Measurements from ENCODE around the gene GPR61.

The GPR61 gene, protein sequence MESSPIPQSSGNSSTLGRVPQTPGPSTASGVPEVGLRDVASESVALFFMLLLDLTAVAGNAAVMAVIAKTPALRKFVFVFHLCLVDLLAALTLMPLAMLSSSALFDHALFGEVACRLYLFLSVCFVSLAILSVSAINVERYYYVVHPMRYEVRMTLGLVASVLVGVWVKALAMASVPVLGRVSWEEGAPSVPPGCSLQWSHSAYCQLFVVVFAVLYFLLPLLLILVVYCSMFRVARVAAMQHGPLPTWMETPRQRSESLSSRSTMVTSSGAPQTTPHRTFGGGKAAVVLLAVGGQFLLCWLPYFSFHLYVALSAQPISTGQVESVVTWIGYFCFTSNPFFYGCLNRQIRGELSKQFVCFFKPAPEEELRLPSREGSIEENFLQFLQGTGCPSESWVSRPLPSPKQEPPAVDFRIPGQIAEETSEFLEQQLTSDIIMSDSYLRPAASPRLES

DNA sequence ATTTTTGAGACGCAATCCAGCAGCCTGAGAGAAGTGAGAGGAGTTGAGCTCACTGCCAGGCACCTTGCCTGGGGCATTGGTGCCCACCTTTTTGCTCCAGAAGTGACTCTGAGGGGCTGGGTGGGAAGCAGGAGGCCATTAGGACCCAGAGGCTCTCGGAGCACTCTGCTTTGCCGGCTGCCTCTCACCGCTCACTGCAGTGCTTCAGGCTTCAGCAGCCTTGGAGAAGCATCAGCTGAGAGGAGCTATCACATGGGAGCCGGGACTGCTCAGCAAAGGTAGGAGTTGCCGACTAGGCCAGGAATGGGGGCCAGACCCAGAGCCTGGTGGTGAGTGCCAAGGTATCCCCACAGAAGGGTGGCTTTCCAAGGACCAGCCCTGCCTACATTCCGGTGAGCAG is at the start of gene GPR61:
Gene GPR61 (plus strand): TSS at position 197 of the 400 bp plus-strand sequence. CDS start 3,151 bp downstream, outside the sequence.
- DNase-seq: no peak

DNA sequence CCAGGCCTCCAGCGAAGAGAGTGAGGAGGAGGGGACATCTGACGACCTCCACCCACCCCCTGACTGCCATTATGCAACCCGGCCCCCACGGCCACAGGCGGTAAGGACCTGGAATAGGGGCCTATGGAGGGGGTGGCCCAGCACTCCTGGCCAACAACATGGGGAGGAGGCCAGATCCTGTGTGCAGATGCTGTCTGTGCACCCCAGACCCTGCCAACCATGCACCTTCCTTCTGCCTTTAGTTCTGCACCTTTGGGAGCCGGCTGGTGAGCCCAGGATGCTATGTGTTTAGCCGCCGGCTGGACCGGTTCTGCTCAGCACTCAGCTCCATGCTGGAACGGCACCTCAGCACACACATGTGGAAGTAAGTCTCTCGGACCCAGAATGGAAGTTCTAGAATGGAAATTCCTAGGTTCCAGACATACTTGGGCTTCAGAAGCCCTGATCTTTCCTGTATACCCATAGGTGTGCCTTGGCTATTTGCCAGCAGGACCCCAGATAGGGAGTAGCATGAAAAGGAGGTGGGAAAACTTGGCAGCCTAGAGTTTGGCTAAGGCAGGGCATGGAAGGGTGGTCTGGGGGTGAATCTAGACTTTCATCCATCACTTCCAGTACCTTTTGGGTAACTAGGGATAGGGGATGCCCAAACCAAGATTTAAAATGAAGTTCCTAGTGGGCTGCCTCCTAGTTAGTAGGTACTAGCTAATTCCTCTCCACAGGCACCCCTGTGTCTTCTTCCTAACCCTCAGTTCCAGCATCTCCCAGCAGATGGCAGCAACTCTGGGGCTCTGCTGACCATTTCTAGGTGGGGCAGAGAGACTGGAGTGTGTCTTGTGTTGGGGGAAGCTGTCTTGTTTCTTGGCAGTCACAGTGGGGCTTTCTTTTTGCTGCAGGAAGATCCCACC is 49.4 kb upstream of the GPR61 start:
- no peak for DNase-seq

DNA sequence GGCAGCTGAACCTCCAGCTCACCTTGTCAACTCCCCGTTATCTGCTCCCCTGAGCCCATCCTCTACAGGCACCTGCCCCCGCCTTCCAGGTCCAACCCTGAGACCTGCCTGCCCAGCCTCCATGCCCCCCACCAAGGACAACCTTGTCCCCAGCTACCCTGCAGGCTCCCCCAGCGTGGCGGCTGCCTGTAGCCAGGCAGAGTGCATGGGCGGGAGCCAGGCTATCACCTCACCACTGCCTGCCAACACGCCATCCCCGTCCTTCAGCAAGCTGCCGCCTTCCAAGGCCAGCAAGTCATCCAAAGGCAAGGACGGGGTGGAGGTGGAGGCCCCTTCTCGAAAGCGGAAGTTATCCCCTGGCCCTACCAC is 48.8 kb upstream of the GPR61 start:
- DNase-seq: no peak

DNA sequence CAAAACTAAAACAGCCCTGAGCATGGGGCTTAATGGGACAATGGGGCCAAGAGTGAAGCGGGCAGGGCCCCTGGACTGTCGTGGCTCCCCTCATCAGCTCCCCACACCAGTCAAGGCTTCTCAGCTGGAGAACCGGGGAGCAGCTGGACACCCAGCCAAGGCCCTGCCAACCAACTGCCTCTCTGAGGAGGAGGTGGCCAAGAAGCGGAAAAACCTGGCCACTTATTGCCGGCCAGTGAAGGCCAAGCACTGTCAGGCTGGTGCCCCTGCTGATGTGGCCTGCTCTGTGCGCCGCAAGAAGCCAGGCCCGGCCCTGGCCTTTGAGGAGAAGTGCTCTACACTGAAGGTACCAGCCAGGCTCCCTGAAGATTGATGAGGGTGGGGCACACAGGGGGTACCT is 48.3 kb upstream of the GPR61 start:
- DNase-seq: no peak

DNA sequence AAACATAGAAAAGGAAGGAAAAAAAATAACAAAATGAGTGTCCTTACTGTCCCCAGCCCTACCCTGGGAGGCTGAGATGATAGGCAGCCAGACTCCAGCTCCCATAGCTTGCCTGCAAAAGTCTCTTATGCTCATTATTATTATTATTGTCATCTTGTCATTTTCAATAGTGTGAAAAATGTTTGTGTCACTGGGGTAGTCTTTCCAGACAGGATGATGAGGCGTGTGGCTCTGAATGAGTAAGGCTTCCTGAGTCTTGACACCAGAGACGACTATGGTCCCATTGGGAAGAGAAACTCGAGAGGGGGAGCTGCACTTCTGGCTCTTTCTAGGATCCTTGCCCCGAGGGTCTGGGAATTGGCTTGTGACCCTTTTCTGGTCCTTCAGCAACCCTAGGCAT is 46.9 kb upstream of the GPR61 start:
- DNase-seq: no peak

DNA sequence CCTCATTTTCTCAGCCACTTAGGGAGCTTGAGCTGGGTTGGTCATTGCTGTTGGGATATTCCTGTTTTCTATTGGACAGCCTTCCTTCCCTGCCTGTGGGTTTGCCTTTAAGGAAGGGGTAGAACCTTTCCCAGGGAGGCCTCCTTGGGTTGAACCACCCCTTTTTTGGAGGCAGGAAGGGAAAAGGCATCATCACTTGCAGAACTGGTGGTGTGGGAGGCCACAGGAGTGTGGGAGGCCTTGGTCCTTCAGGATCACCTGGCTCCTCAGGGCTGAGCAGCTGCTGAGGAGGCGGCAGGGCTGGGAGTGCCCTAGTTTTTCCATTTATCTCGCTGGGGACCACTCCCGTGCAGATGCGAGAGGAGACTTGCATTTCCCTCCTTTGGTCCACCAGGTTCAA is 46.4 kb upstream of the GPR61 start:
- DNase-seq: no peak

DNA sequence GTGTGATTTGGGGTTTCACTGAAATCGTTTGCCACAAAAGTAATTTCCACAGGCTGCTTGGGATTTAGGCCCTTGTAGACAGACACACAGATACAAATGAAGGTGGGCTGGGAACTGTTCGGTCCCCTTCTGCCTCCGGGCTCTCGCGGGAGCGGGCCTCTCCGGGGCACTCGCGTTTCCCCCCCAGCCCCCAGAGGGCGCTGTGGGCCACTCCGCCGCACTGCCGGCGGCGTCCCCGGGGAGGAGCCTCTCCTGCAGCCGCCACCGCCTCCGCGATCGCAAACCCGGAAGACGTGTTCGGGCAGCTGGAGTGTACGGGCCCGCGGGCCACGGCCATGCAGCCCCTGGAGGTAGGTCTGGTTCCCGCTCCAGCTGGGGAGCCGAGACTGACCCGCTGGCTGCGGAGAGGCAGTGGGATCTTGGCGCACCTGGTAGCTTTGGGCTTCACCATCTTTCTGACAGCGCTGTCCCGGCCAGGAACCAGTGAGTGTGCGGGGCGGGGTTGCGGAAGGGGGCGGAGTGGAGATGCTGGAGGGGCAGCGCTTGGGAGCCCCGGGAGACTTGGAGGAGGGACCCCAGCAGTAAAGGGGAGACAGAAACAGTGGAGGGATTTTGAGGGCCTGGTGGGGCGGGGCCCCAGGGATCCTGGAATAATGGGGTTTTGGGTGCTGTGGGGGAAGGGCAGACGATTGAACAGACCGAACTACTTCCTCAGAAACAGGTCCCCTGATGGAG is 45.7 kb upstream of the GPR61 start, which contains the start of gene CYB561D1:
Gene CYB561D1 (plus strand): TSS at position 290 of the 735 bp plus-strand sequence. CDS start 46 bp downstream, at position 336.
- DNase-seq: peak; percentile 75

DNA sequence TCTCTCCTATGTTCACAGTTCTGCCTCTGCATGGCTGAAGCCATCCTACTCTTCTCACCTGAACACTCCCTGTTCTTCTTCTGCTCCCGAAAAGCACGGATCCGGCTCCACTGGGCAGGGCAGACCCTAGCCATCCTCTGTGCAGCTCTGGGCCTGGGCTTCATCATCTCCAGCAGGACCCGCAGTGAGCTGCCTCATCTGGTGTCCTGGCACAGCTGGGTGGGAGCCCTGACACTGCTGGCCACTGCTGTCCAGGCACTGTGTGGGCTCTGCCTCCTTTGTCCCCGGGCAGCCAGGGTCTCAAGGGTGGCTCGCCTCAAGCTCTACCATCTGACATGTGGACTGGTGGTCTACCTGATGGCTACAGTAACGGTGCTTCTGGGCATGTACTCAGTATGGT is 43.9 kb upstream of the GPR61 start:
- DNase-seq: no peak

DNA sequence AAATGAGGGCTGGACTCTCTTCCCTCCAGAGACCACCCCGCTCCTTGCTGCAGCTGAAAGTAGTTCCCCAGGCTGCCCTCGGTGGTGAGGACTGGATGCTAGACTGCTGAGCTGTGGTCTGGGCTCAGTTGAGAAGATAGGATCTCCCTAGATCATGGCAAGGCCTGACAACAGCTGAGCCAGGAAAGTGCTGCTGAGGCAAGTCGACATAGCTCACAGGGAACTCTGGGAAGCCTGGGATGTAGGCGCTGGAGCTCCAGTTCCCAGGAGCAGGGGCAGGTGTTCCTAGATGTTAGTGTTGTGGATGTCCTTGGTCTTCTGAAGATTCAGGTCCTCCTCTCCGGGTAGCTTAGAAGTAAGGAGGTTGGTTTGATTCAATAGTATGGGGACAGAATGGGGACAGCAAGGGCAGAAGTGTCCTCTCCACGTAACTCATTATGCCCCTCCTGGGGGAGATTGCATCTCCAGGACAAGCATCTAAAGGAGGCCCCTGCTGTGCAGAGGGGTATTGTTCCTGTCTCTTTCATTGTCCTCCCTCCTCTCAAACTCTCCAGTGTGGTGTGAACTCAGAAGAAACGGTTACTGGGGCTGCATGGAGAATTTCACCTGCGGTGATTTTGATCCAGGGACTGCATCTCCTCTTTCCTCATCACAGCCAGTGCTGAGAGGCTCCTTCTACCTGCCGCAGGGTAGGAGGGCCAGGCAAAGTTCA is 42.1 kb upstream of the GPR61 start:
- no peak for DNase-seq

DNA sequence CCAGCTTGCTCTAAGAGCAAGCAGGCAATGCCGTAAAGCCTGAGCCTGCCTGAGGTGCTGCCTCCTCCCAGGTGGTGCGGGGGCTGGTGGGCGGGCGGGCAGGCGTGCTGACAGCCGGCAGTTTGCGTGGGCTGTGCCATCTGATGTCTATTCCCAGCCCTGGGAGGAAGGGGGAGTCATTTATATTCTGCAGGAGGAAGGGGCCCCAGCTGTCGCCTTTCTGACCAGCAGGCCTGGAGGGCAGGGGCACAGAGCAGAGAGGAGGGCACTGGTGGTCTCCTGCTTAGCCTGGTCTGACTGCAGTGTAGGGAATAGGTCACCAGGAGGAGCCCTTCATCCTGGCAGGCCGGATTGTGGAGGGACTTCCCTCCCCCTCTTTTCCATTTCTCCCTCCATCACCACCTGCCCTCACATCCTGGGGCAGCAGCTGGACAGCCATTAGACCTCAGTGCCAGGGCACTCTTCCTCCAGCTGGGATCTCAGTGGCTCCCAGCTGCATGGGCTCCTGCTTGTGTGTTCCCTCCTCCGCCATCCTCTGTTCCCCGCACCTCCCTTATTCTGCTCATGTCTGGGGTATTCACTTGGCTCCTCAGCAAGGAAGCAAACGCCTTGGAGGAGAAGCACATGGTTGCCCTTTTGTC is 41.4 kb upstream of the GPR61 start:
- DNase-seq: peak; percentile 46

DNA sequence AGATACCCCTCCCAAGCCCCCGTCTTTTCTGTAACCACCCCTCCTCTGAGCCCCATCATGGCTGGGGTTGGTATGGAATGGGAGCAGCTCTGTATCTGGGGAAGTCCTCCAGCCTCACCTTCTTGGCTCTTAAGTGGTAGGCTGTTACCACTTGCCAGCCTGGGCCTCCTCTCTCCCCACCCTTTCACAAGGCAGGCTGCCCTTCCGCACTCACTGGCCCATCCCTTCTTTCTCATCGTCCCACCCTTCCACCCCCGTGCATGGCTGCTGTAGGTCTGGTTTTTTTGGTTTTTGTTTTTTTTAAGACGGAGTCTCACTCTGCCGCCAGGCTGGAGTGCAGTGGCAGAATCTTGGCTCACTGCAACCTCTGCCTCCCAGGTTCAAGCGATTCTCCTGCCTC is 40.6 kb upstream of the GPR61 start:
- no peak for DNase-seq

DNA sequence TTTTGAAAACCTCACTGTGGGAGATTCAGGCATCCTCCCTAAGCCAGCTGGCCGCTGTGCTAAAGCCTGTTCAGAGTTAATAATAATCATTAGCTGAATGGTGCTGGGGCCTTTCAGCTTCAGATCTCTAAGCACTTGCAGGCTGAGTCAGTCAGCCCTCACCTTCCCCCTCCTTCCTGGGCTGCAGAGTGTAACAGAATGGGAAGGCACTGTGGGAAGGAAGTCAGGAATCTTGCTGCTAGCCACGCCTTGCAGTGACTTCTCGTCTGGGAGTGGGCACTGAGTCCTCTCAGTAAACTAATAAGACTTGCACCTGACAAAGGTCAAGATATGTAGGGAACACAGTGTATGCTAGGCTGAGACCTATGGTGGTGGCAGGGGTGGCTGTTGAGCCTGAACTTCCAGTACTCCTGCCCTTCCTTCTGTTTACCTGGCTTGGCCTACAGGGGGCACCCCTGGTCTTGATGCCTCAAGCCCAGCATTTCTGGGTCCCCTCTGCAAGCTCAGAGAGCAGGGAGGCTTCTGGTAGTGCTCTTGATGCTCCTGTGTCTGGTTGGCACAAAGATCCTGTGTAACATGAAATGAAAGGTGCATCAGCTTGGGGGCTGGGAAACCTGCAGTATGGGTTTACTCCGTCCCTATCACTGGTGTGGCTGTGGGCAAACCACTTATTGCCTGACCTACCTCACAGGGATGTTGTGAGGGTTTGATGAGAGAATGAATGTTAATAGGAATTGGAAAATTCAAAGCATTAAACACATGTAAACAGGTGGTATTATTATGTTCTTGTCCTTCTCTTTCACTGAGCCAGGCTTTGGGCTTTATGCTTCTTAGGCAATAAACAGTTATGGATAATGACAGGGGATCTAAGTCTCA is 39.8 kb upstream of the GPR61 start:
- peak; percentile 16 for DNase-seq

DNA sequence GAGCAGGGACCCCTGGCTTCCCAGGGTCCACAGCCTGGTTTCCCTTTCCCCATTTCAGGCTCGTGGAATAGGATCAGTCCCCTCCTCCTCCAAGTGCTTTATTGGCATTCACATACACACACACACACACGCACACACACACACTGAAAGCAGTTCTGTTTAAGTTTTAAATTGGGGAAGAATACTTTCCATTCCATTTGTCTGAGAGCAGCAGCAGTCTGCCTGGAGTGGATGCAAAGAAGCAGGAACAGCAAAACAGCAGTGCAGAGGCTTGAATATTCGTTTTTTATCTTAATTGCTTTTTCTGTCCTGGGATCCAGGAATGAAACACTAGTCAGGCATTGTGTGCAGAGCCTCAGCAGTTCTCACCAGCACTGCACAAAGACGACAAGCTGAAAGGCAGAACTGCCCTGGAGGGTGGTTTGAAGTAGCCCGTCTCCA is 38.7 kb upstream of the GPR61 start:
- no peak for DNase-seq

DNA sequence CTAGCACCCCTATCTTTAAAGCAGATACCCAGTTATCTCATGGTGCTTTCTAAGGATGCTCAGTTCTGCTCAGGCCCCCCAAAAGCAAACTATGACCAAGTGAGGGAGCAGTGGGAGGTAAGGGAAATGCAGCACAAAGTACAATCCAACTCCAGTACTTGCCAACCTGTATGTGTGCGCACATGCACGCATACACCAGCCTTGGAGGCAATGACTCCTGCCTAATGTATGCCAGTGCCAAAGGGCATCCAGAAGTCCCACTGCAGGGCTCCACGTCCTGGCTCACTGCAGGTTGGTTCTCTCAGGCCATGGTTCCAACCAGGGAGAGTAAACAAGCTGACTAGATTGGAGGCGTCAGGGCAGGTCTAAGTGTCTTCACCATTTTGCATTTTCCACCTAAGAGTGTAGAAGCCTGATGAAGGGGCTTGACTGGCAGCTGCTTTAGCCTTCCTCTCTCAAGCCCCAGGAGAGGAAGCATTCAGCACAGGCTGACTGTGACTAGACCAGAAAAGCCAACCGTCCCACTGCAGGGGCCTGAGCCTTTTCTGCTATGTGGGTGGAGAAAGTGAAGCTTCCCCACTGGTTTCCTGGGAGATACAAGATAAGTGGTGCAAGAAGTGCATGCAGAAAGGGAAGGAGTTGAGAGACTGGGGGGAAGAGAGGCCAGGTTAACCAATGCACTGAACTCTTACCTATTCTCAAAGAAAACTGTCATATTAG is 37.9 kb upstream of the GPR61 start:
- no peak for DNase-seq

DNA sequence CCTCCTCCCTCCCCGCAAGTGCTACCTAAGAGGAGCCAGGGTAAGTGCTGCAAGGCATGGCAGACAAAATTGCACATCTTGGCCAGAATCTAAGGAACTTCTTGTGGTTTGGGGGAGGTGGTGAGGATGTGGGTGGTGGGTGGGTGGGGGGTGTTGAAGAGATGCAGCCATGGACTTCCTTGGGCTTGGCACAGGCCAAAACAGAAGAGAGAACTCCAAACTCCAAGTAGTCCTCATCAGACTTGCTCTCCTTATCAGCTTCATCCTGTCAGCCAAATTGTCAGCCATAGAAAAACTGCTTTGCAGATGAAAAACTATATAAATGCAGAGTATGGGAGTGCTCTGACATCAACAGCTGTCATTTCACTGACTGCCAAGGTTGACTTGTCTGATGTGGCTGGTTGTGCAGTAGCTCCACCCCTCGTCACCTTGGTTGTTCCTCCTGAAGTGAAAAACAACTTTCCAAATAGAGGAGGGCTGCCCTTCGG is 37.3 kb upstream of the GPR61 start:
- no peak for DNase-seq

DNA sequence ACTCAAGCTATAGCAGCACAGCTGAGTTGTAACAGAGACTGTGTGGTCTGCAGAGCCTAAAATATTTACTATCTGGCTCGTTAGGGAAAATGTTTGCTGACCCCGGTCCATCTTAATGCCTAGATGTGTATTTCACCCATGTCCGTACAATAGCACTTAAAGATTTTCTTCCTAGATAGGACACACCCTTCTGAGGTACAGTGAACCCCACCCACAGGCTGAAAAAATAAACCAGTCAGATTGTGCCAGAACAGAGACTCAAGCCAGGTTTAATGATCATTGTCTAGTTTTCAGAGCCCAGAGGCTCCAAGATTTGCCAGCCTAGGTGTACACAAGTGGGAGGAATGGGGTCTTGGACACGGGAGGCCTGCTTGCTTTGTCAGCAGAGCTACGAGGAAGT is 35.7 kb upstream of the GPR61 start:
- no peak for DNase-seq

DNA sequence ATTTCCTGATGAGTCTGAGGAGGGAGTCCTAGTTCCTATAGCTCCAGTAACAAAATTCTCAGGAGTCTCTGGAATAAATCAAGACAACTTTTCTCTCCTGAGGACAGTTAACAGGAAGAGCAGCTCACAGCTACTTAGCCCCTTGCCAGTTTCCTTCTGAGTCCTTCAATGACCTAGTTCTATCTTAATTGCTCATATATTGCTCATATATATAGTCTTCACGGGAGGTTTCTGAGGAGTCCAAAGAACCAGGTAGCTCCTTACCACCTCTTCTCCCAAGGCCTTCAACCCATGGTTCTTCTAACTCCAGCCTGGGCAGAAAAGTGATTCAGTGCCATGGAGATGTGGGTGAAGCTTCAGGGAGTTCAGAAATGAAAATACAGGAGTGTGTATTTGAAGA is 34.7 kb upstream of the GPR61 start:
- no peak for DNase-seq

DNA sequence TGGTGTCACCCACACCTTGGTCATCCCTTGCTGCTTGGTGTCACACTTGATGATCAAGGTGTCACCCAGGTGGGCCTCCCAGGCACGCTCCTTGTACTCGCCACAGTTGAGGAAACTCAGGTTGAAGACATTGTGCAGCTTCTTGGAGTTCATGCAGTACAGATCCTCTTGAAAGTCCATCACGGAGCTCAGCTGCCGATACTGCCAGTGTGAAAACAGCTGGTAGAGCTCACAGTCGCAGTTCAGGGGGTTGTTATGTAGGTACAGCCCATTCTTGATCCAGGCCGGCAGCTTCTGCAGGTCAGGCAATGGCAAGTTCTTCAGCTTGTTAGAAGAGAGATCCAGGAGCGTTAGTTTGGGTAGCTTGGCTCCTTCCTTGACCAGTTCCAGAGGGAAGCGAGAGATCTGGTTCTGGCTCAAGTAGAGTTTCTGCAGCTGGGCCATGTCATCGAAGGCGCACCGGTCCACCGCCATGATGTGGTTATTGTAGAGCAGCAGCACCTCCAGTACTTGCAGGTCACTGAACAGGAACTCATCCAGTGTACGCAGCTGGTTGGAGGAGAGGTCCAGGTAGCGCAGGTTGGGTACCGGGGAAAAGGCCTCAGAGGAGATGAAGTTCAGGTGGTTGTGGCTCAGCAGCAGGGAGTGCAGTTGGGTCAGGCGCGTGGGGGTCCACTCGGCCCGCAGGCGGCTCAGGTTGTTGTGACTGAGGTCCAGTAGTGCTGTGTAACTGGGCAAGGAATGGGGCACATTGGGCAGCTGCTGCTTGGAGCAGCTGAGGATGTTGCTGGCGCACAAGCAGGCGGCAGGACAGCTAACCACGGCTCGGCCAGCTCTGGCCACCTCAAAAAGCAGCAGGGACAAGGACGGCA is 31.4 kb upstream of the GPR61 start:
- no peak for DNase-seq

DNA sequence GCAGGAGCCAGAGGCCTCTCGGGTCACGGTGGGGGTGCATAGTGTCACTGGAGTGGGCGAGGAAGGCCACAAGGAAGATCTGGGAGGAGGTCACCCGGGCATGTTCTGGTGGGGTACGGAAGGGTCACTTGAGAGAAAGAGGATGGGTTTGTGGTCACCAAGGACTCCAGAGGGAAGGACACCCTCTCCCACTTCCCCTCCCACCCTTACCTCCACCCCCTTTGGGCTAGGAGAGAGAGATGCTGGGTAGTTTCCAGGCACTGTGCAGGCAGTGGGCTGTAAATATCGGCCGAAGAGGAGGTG is 30.8 kb upstream of the GPR61 start:
- DNase-seq: no peak

Measured in NCI-H2029 (cell line).